Kidney epithelial cell (primary cell): ENCODE results near the gene SS18L1. TPM values are rescaled to one million over a fixed set of nuclear protein-coding genes. Genes with fewer than 3 reads are reported as not detected.

Source experiments
- DNase-seq: peaks from one replicate; pipeline ENCODE4 v3.0.0-alpha.2; 2010; ENCODE audit warnings: low read depth
- H3K27me3 ChIP-seq: 2 replicates; pipeline ENCODE4 v1.6.0; 2011; ENCODE audit warnings: low read length; ENCODE audit not compliant: control insufficient read depth, insufficient read depth
- H3K36me3 ChIP-seq: 2 replicates; pipeline ENCODE4 v1.5.1; 2011; ENCODE audit warnings: low read length; ENCODE audit not compliant: control insufficient read depth, insufficient read depth
- H3K4me3 ChIP-seq: 2 replicates; pipeline ENCODE4 v1.5.1; 2011; ENCODE audit warnings: low read depth, mild to moderate bottlenecking, control low read depth, low read length
- CTCF ChIP-seq: IDR thresholded peaks from 2 replicates; pipeline ENCODE4 v1.5.1; 2011; ENCODE audit warnings: mild to moderate bottlenecking, moderate library complexity, low read length, control low read depth, inconsistent platforms; ENCODE audit not compliant: insufficient read depth, poor library complexity, severe bottlenecking
- total RNA-seq: library from RNA; depleted of rRNA; stranded (reverse); fragments of >200 nt; gene quantifications from 2 replicates; pipeline ENCODE4 v1.2.3, GENCODE V29; 2015

SS18L1 gene
- total RNA-seq, 1 donor from 2014 or later, result 15.9 TPM

- H3K27me3 ChIP-seq, result no peaks in the 10 kb centered on the region
- no peak overlapping the region for H3K4me3 ChIP-seq
- TF ChIP-seq CTCF, result no peak
- H3K36me3 ChIP-seq, result no peaks in the 10 kb centered on the region
- DNase-seq, result no peak
Measured at GRCh38 chr20:62186096-62186426, 42.5 kb downstream of the SS18L1 start.

- DNase-seq, result no peak
- Histone ChIP-seq H3K27me3 (no peaks in the 10 kb centered on the region), H3K4me3 (no peak overlapping the region), H3K36me3 (no peaks in the 10 kb centered on the region)
- no peak for TF ChIP-seq CTCF
Measured at GRCh38 chr20:62186887-62187866, 43.6 kb downstream of the SS18L1 start.

GRCh38 chr20:62190639-62191411, 47.3 kb downstream of the SS18L1 start:
- H3K4me3 ChIP-seq, result no peak overlapping the region
- no peak for DNase-seq
- TF ChIP-seq CTCF, result no peak
- no peaks in the 10 kb centered on the region for H3K27me3 ChIP-seq
- no peaks in the 10 kb centered on the region for H3K36me3 ChIP-seq

GRCh38 chr20:62191781-62192559, 48.4 kb downstream of the SS18L1 start:
- Histone ChIP-seq H3K27me3 (no peaks in the 10 kb centered on the region), H3K4me3 (no peak overlapping the region), H3K36me3 (no peaks in the 10 kb centered on the region)
- DNase-seq, result no peak
- TF ChIP-seq CTCF, result no peak

- TF ChIP-seq CTCF, result no peak
- no peaks in the 10 kb centered on the region for H3K36me3 ChIP-seq
- H3K4me3 ChIP-seq, result no peak overlapping the region
- no peaks in the 10 kb centered on the region for H3K27me3 ChIP-seq
- no peak for DNase-seq
Measured at GRCh38 chr20:62192635-62193034, 49.1 kb downstream of the SS18L1 start.
